HCT116 (cell line): ENCODE measurements around the gene FNDC3B. TPM values are rescaled to one million over a fixed set of nuclear protein-coding genes. Genes with fewer than 3 reads are reported as not detected.

ENCODE experiments used
- ATAC-seq: fragments of 200-7000 bp; cut with Tn5 transposase; 2 replicates; pipeline ENCODE4 v1.9.1; 2020; ENCODE audit warnings: mild to moderate bottlenecking, moderate library complexity
- BruUV-seq: library from RNA; stranded (reverse); fragments of 400-500 nt; replicated peaks from 2 replicates; lab custom pipeline; 2021; lab: Mats Ljungman, UMichigan
- CTCF ChIA-PET: fragments of 300-600 bp; sonication (Branson Sonifier 250); formaldehyde crosslinking; loops from one replicate; lab custom pipeline; 2021; ENCODE audit warnings: antibody characterized with exemption; lab: Charles Lee
- POLR2A ChIA-PET: fragments of 300-600, 350-600 bp; sonication (Branson Sonifier 250); formaldehyde crosslinking; loops from one replicate; lab custom pipeline; 2021; ENCODE audit warnings: antibody characterized with exemption; lab: Charles Lee
- RAD21 ChIA-PET, 2 experiments: fragments of 300-600 bp; sonication (Branson Sonifier 250); formaldehyde crosslinking; loops; one replicate each; lab custom pipeline; 2023; ENCODE audit warnings: low total read pairs in 2 of 2; ENCODE audit not compliant: uncharacterized antibody in 2 of 2, unreplicated experiment in 2 of 2, low non-redundant PET in 1 of 2; lab: Charles Lee
- DNase-seq: peaks from one replicate; pipeline ENCODE4 v3.0.0-alpha.2; 2010; ENCODE audit warnings: low read depth, low spot score
- H2AFZ ChIP-seq: fragments of 200-600 bp; shearing (Covaris generic), sonication (generic); 2 replicates; pipeline ENCODE4 v1.6.1; 2017; ENCODE audit warnings: low read depth, mixed run types, mixed read lengths, antibody characterized with exemption, low read length; ENCODE audit not compliant: poor library complexity, severe bottlenecking
- H3K27ac ChIP-seq: 2 replicates; pipeline ENCODE4 v1.5.1; 2012; ENCODE audit warnings: low read depth, low read length
- H3K27me3 ChIP-seq: fragments of 200-600 bp; sonication (generic); 2 replicates; pipeline ENCODE4 v1.6.1; 2016; ENCODE audit warnings: mixed run types, low read length, mixed read lengths; ENCODE audit not compliant: insufficient read depth
- H3K36me3 ChIP-seq, 2 experiments: fragments of 200-500 bp in 1 of 2; fragments of 200-600 bp in 1 of 2; sonication (Bioruptor generic) in 1 of 2; sonication (generic) in 1 of 2; 2 replicates each; pipeline versions ENCODE4 v1.5.1 to v1.6.1; 2014 to 2016; ENCODE audit warnings: low read length in 2 of 2, inconsistent platforms in 1 of 2, mixed read lengths in 1 of 2, mixed run types in 1 of 2; ENCODE audit not compliant: insufficient read depth in 2 of 2, control insufficient read depth in 1 of 2
- H3K4me1 ChIP-seq, 2 experiments: fragments of 200-600 bp in 1 of 2; sonication (generic) in 1 of 2; 2 replicates each; pipeline versions ENCODE4 v1.5.1 to v1.6.1; 2012 to 2017; ENCODE audit warnings: low read length in 2 of 2, inconsistent platforms in 1 of 2, mild to moderate bottlenecking in 1 of 2, mixed read lengths in 1 of 2, mixed run types in 1 of 2, moderate library complexity in 1 of 2; ENCODE audit not compliant: insufficient read depth in 2 of 2, control insufficient read depth in 1 of 2
- H3K4me2 ChIP-seq: fragments of 200-600 bp; sonication (generic); 2 replicates; pipeline ENCODE4 v1.6.1; 2017; ENCODE audit warnings: mixed run types, low read length, mixed read lengths
- H3K4me3 ChIP-seq, 2 experiments: fragments of 200-600 bp in 1 of 2; sonication (generic) in 1 of 2; replicated peaks in 1 of 2; 2 replicates each; pipeline ENCODE4 v1.5.1; 2011 to 2016; ENCODE audit warnings: low read length in 2 of 2, control low read depth in 1 of 2, low read depth in 1 of 2, mild to moderate bottlenecking in 1 of 2, mixed read lengths in 1 of 2, mixed run types in 1 of 2
- H3K79me2 ChIP-seq: fragments of 200-600 bp; sonication (generic); 2 replicates; pipeline ENCODE4 v1.6.1; 2017; ENCODE audit warnings: mild to moderate bottlenecking, mixed run types, low read length, moderate library complexity, mixed read lengths; ENCODE audit not compliant: insufficient read depth
- H3K9ac ChIP-seq: fragments of 200-600 bp; sonication (generic); 2 replicates; pipeline ENCODE4 v1.6.1; 2016; ENCODE audit warnings: low read length, mixed read lengths
- H3K9me2 ChIP-seq: fragments of 200-600 bp; sonication (generic), shearing (Covaris generic); 2 replicates; pipeline ENCODE4 v1.6.1; 2017; ENCODE audit warnings: mixed run types, mild to moderate bottlenecking, moderate library complexity; ENCODE audit not compliant: insufficient read depth
- H3K9me3 ChIP-seq, 2 experiments: fragments of 200-500 bp in 1 of 2; fragments of 200-600 bp in 1 of 2; sonication (Bioruptor generic) in 1 of 2; sonication (generic) in 1 of 2; 2 replicates each; pipeline ENCODE4 v1.6.1; 2014 to 2017; ENCODE audit warnings: low read length in 2 of 2, mixed read lengths in 2 of 2, inconsistent platforms in 1 of 2, low read depth in 1 of 2, mild to moderate bottlenecking in 1 of 2, mixed run types in 1 of 2, moderate library complexity in 1 of 2; ENCODE audit not compliant: control insufficient read depth in 1 of 2, insufficient read depth in 1 of 2
- H4K20me1 ChIP-seq: fragments of 200-600 bp; sonication (generic), shearing (Covaris generic); 2 replicates; pipeline ENCODE4 v1.6.1; 2017; ENCODE audit warnings: mixed run types, mild to moderate bottlenecking, moderate library complexity; ENCODE audit not compliant: insufficient read depth
- CBX3 ChIP-seq: IDR thresholded peaks from 2 replicates; pipeline ENCODE4 v1.6.1; 2012; ENCODE audit warnings: low read depth
- CEBPB ChIP-seq: IDR thresholded peaks from 2 replicates; pipeline ENCODE4 v1.6.1; 2012; ENCODE audit warnings: low read depth
- CTCF ChIP-seq, 3 experiments: fragments of 200-600 bp in 1 of 3; sonication (generic) in 1 of 3; IDR thresholded peaks in 2 of 3; conservative IDR thresholded peaks in 1 of 3; 2 replicates each; pipeline ENCODE4 v1.5.1; 2012 to 2017; ENCODE audit warnings: low read depth in 2 of 3, low read length in 2 of 3, antibody characterized with exemption in 1 of 3, borderline replicate concordance in 1 of 3, control low read depth in 1 of 3, mild to moderate bottlenecking in 1 of 3, mixed read lengths in 1 of 3, mixed run types in 1 of 3, moderate library complexity in 1 of 3; ENCODE audit not compliant: insufficient read depth in 1 of 3
- ELF1 ChIP-seq: IDR thresholded peaks from 2 replicates; pipeline ENCODE4 v1.6.1; 2012; ENCODE audit warnings: low read depth, borderline replicate concordance
- EZH2 ChIP-seq: fragments of 200-600 bp; sonication (generic); IDR thresholded peaks from 2 replicates; pipeline ENCODE4 v1.6.1; 2017; ENCODE audit warnings: antibody characterized with exemption, mixed run types
- EZH2phosphoT487 ChIP-seq: fragments of 200-600 bp; IDR thresholded peaks from 2 replicates; pipeline ENCODE4 v1.6.1; 2018; ENCODE audit warnings: antibody characterized with exemption, borderline replicate concordance
- POLR2A ChIP-seq: IDR thresholded peaks from 2 replicates; pipeline ENCODE4 v1.7.0; 2011; ENCODE audit warnings: borderline replicate concordance; ENCODE audit not compliant: insufficient read depth, insufficient read length; ENCODE audit errors: extremely low read depth
- POLR2AphosphoS5 ChIP-seq: IDR thresholded peaks from 2 replicates; pipeline ENCODE4 v1.6.1; 2011; ENCODE audit warnings: mild to moderate bottlenecking, low read depth, low read length, moderate library complexity
- RAD21 ChIP-seq: IDR thresholded peaks from 2 replicates; pipeline ENCODE4 v1.6.1; 2012; ENCODE audit warnings: low read depth, mild to moderate bottlenecking
- SP1 ChIP-seq: IDR thresholded peaks from 2 replicates; pipeline ENCODE4 v1.6.1; 2012; ENCODE audit warnings: low read depth
- SRF ChIP-seq: IDR thresholded peaks from 2 replicates; pipeline ENCODE4 v1.6.1; 2012; ENCODE audit warnings: low read depth
- TCF7L2 ChIP-seq: IDR thresholded peaks from 2 replicates; pipeline ENCODE4 v1.7.0; 2011; ENCODE audit warnings: borderline replicate concordance, inconsistent platforms; ENCODE audit not compliant: insufficient read depth, insufficient read length; ENCODE audit errors: extremely low read depth
- intact Hi-C: fragments of 100-400 bp; cut with micrococcal nuclease; formaldehyde crosslinking; loops from 2 replicates; pipeline ENCODE4 v1.10.0; 2022
- total RNA-seq: library from RNA; stranded (reverse); gene quantifications from one replicate; pipeline ENCODE4 v1.2.1, GENCODE V29; 2021; ENCODE audit not compliant: unreplicated experiment
- TF ChIP-seq, protein P1 (sequence below): IDR thresholded peaks from 2 replicates; pipeline ENCODE4 v1.6.1; 2012

FNDC3B gene
- total RNA-seq, 1 experiment from 2014 or later: 45.7 TPM

GRCh38 chr3:172087602-172088580, 48.5 kb downstream of the FNDC3B start:
- H3K27ac ChIP-seq: no peak overlapping the region
- ATAC-seq (no peak), DNase-seq (no peak)
- H3K27me3 ChIP-seq: no peaks in the 10 kb centered on the region
- no peak overlapping the region for H3K9ac ChIP-seq
- no peaks in the 10 kb centered on the region for H3K9me3 ChIP-seq
- no peaks in the 10 kb centered on the region for H3K9me2 ChIP-seq
- H3K4me3 ChIP-seq: no peak overlapping the region
- H2AFZ ChIP-seq: no peak overlapping the region
- intact Hi-C loops: no loop called here
- 0 out of 4 replicates have a peak, but pooled peaks cover 0 to 4% of the 10 kb centered on the region in 2 experiments for H3K4me1 ChIP-seq
- no peaks in the 10 kb centered on the region for H3K36me3 ChIP-seq
- peaks cover 37% of the 10 kb centered on the region for H3K79me2 ChIP-seq
- ChIA-PET POLR2A (no interaction called here), CTCF (no interaction called here), RAD21 (no interaction called here)
- H4K20me1 ChIP-seq: no peaks in the 10 kb centered on the region
- no peak overlapping the region for H3K4me2 ChIP-seq
- no TSS peak for BruUV-seq
- no peak for TF ChIP-seq SRF
- TF ChIP-seq ELF1: 0 out of 2 replicates have a peak, but pooled peaks have one; percentile 14

DNA sequence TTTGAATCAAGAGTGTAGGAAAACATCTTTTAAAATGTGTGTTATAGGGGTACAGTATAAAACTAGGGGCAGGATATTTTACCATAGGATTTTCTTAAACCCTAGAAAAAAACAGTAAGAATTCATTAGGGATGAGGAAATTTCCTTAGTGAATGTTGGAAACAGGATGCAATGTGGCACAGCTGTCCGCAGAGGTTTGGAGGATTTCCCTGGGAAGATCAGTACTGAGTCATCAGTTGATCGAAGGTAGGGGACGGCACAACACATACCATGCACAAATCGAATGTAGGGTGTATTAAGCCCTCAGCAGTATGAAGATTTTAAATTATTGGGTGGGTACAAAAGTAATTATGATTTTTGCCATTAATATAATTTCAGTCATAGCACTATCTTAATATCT, 49.9 kb downstream of the FNDC3B start:
- POLR2A ChIA-PET: no interaction called here
- Histone ChIP-seq H4K20me1 (no peaks in the 10 kb centered on the region), H3K9me2 (no peaks in the 10 kb centered on the region), H3K9me3 (no peaks in the 10 kb centered on the region), H3K36me3 (no peaks in the 10 kb centered on the region), H3K9ac (no peak overlapping the region), H3K27me3 (no peaks in the 10 kb centered on the region), H3K4me2 (no peak overlapping the region), H3K4me3 (no peak overlapping the region), H3K79me2 (peaks cover 37% of the 10 kb centered on the region), H3K4me1 (0 out of 4 replicates have a peak, but pooled peaks cover under 1 to 4% of the 10 kb centered on the region in 2 experiments), H3K27ac (no peak overlapping the region), H2AFZ (no peak overlapping the region)
- CTCF ChIA-PET: no interaction called here
- RAD21 ChIA-PET: no interaction called here
- DNase-seq (no peak), ATAC-seq (no peak)
- no TSS peak for BruUV-seq
- intact Hi-C loops: no loop called here
- TF ChIP-seq EZH2phosphoT487 (no peak), CTCF (IDR thresholded peaks at IDR 0.05 in 2 of 3, conservative IDR thresholded peaks at IDR 0.05 in 1 of 3; ENCODE audit: borderline replicate concordance in 1 of 3, insufficient read depth in 1 of 3, low read depth in 2 of 3, low read length in 2 of 3) (no peak), CEBPB (no peak), TCF7L2 (no peak), CBX3 (no peak), POLR2A (no peak), EZH2 (no peak), ELF1 (no peak), POLR2AphosphoS5 (no peak), SP1 (no peak), RAD21 (no peak)
- TF ChIP-seq, protein P1, sequence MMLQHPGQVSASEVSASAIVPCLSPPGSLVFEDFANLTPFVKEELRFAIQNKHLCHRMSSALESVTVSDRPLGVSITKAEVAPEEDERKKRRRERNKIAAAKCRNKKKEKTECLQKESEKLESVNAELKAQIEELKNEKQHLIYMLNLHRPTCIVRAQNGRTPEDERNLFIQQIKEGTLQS: no peak
